HepG2 (cell line): ENCODE results near the gene ZIM2. TPM values are rescaled to one million over a fixed set of nuclear protein-coding genes. Genes with fewer than 3 reads are reported as not detected.

Experiments used
- FOXJ3 ChIP-seq: sonication (generic); formaldehyde crosslinking; IDR thresholded peaks from 2 replicates; pipeline ENCODE4 v1.4.0; 2020; ENCODE audit warnings: missing genetic modification reagents, mild to moderate bottlenecking, borderline replicate concordance
- GMEB1 ChIP-seq: sonication (generic); formaldehyde crosslinking; IDR thresholded peaks from 2 replicates; pipeline ENCODE4 v1.5.1; 2020; ENCODE audit warnings: missing genetic modification reagents, mild to moderate bottlenecking, borderline replicate concordance
- GRHL1 ChIP-seq: sonication (generic); formaldehyde crosslinking; conservative IDR thresholded peaks from 2 replicates; pipeline ENCODE4 v1.8.0; 2022; ENCODE audit warnings: missing genetic modification reagents
- HIC2 ChIP-seq: sonication (generic); formaldehyde crosslinking; IDR thresholded peaks from 2 replicates; pipeline ENCODE4 v1.9.0; 2022; ENCODE audit warnings: low read depth, missing genetic modification reagents
- POLR2A ChIP-seq, 2 experiments: IDR thresholded peaks; 2 replicates each; pipeline ENCODE4 v1.6.1; 2011; ENCODE audit warnings: low read depth in 2 of 2, low read length in 2 of 2, mild to moderate bottlenecking in 1 of 2, moderate library complexity in 1 of 2; ENCODE audit not compliant: insufficient read depth in 1 of 2
- RARG ChIP-seq: sonication (generic); formaldehyde crosslinking; IDR thresholded peaks from 2 replicates; pipeline ENCODE4 v1.4.0; 2020; ENCODE audit warnings: low read depth, mild to moderate bottlenecking, missing genetic modification reagents
- RBM22 ChIP-seq: fragments of 200-400 bp; formaldehyde crosslinking; optimal IDR thresholded peaks from 2 replicates; pipeline ENCODE3; 2017; ENCODE audit warnings: mild to moderate bottlenecking, low read length, moderate library complexity
- SMC3 ChIP-seq: IDR thresholded peaks from 2 replicates; pipeline ENCODE4 v1.6.1; 2011; ENCODE audit warnings: low read length, improper control_type of control experiment
- SOX13 ChIP-seq, 3 experiments: fragments of 450-650 bp in 1 of 3; sonication (generic) in 1 of 3; formaldehyde crosslinking in 1 of 3; IDR thresholded peaks in 2 of 3; conservative IDR thresholded peaks in 1 of 3; 2 replicates each; pipeline versions ENCODE4 v1.5.0 to v1.6.1; 2016 to 2020; ENCODE audit warnings: antibody characterized with exemption in 1 of 3, mild to moderate bottlenecking in 1 of 3, missing compliant biosample characterization in 1 of 3, missing genetic modification reagents in 1 of 3, moderate library complexity in 1 of 3
- TEAD2 ChIP-seq: sonication (generic); formaldehyde crosslinking; IDR thresholded peaks from 2 replicates; pipeline ENCODE4 v1.9.0; 2021; ENCODE audit warnings: missing genetic modification reagents
- ZNF556 ChIP-seq: sonication (generic); formaldehyde crosslinking; IDR thresholded peaks from 2 replicates; pipeline ENCODE4 v1.4.0; 2020; ENCODE audit warnings: mild to moderate bottlenecking, missing genetic modification reagents, borderline replicate concordance
- ZNF841 ChIP-seq: sonication (generic); formaldehyde crosslinking; IDR thresholded peaks from 2 replicates; pipeline ENCODE4 v1.8.1; 2023; ENCODE audit warnings: missing genetic modification reagents, borderline replicate concordance
- polyA plus RNA-seq, 8 experiments: library from polyadenylated mRNA; depleted of rRNA in 3 of 8; stranded (reverse) in 7 of 8; unstranded in 1 of 8; fragments of >200 nt; fragmentation: Illumina TruSeq in 4 of 8; extraction: Trizol in 4 of 8; gene quantifications; 2 replicates each; pipeline versions ENCODE4 v1.2.1 to v1.2.3, GENCODE V29; 2011 to 2016; ENCODE audit warnings: low read depth in 4 of 8, missing spikeins in 1 of 8, mixed read lengths in 1 of 8; ENCODE audit not compliant: insufficient read depth in 1 of 8
- total RNA-seq, 5 experiments: library from RNA; depleted of rRNA; stranded (reverse); fragments of >200 nt; fragmentation: Illumina TruSeq; extraction: Trizol; gene quantifications; 2 replicates each; pipeline ENCODE4 v1.2.3, GENCODE V29; 2016; ENCODE audit warnings: low read depth in 1 of 5

Gene ZIM2
- total and polyA plus RNA-seq, 2 of the 13 experiments (the other 11 are each of a cell fraction or from before 2014, with no cell fraction given) = 7.2 to 10.3 TPM

GRCh38 chr19:56822755-56823154 is 17.8 kb downstream of the ZIM2 start (continued):
- no peak for TF ChIP-seq HIC2
- no peak for TF ChIP-seq GMEB1 (CRISPR knock-in tag)
- TF ChIP-seq GRHL1 = no peak
- TF ChIP-seq ZNF841 (CRISPR knock-in tag) = no peak
- no peak for TF ChIP-seq RARG (CRISPR knock-in tag)
- no peak for TF ChIP-seq SMC3
- no peak for TF ChIP-seq FOXJ3 (CRISPR knock-in tag)
- TF ChIP-seq ZNF556 = no peak
- TF ChIP-seq TEAD2 (CRISPR knock-in tag) = no peak
- peak; percentile 91 for TF ChIP-seq RBM22
- peak in 1 of 2 experiments; percentile 32; a peak in 1 of 4 replicates for TF ChIP-seq POLR2A (IDR thresholded peaks at IDR 0.05; ENCODE audit: insufficient read depth in 1 of 2, low read depth in 2 of 2, low read length in 2 of 2)
- no peak for TF ChIP-seq SOX13 (IDR thresholded peaks at IDR 0.05)
- TF ChIP-seq SOX13 (CRISPR knock-in tag; conservative IDR thresholded peaks at IDR 0.05 in 1 of 2, IDR thresholded peaks at IDR 0.05 in 1 of 2) = no peak
